Colonic mucosa (tissue), 4 donors: ENCODE measurements around the gene ARHGAP25. TPM values are rescaled to one million over a fixed set of nuclear protein-coding genes. Genes with fewer than 3 reads are reported as not detected.

Source experiments
- DNase-seq: peaks from one replicate; pipeline ENCODE4 v3.0.0-alpha.2; 2020
- H3K27ac ChIP-seq: fragments of 200-600 bp; one replicate; pipeline ENCODE4 v1.8.0; 2021
- H3K27me3 ChIP-seq: fragments of 200-600 bp; one replicate; pipeline ENCODE4 v1.8.0; 2021
- H3K36me3 ChIP-seq: fragments of 200-600 bp; one replicate; pipeline ENCODE4 v1.8.0; 2021
- H3K4me1 ChIP-seq: fragments of 200-600 bp; one replicate; pipeline ENCODE4 v1.8.0; 2021; ENCODE audit warnings: mild to moderate bottlenecking
- H3K4me3 ChIP-seq: fragments of 200-600 bp; one replicate; pipeline ENCODE4 v1.8.0; 2021
- H3K9ac ChIP-seq, 2 donors: one replicate each; pipeline ENCODE4 v1.7.0; 2013; ENCODE audit warnings: control low read depth in 2 of 2, low read depth in 2 of 2, low read length in 2 of 2
- H3K9me3 ChIP-seq: fragments of 200-600 bp; one replicate; pipeline ENCODE4 v1.8.0; 2021
- intact Hi-C: fragments of 100-400 bp; cut with DNase I; formaldehyde crosslinking; loops from one replicate; pipeline ENCODE4 v1.14.1; 2022
- total RNA-seq, 2 donors: library from RNA; stranded (reverse); fragmentation: NEBNext Ultra II Directional in 1 of 2; extraction: Animal tissue kit (Norgen Biotek cat#: 25700) in 1 of 2; gene quantifications; one replicate each; pipeline ENCODE4 v1.2.1, GENCODE V29; 2021
- TF ChIP-seq, protein P1 (sequence below): fragments of 200-600 bp; IDR thresholded peaks from one replicate; pipeline ENCODE4 v1.8.0; 2022; ENCODE audit warnings: antibody characterized with exemption, mild to moderate bottlenecking
- donor health status: healthy.
- donor health status: DM: no; HTN: no; CAD: no.
- donor health status: DM: no; HTN: no; CAD: no.

The ARHGAP25 gene
- total RNA-seq, 2 donors from 2014 or later: 3.6 to 3.7 TPM

DNA sequence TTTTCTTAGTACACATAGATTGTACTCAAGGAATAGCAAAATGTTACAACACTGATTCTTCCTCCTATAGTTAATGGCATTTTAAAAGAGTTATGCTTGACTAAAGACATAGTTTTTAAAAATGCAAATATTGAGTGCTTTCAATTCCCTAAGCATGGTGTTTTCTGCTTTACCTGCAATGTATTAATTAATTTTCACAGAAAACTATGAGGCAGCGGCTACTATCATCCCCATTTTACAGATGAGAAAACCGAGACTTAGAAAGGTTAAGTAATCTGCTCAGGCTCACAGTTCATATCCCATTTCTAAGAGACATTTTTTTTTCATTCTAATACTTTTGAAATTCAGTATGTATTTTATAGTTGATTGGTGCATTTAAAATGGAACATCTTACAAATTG lies 98.6 kb downstream of the ARHGAP25 start:
- intact Hi-C loops: no loop called here
- no peak for DNase-seq
- no peak overlapping the region for H3K4me3 ChIP-seq
- no peaks in the 10 kb centered on the region for H3K36me3 ChIP-seq
- no peak overlapping the region for H3K9ac ChIP-seq
- H3K27ac ChIP-seq: no peak overlapping the region
- TF ChIP-seq, protein P1, sequence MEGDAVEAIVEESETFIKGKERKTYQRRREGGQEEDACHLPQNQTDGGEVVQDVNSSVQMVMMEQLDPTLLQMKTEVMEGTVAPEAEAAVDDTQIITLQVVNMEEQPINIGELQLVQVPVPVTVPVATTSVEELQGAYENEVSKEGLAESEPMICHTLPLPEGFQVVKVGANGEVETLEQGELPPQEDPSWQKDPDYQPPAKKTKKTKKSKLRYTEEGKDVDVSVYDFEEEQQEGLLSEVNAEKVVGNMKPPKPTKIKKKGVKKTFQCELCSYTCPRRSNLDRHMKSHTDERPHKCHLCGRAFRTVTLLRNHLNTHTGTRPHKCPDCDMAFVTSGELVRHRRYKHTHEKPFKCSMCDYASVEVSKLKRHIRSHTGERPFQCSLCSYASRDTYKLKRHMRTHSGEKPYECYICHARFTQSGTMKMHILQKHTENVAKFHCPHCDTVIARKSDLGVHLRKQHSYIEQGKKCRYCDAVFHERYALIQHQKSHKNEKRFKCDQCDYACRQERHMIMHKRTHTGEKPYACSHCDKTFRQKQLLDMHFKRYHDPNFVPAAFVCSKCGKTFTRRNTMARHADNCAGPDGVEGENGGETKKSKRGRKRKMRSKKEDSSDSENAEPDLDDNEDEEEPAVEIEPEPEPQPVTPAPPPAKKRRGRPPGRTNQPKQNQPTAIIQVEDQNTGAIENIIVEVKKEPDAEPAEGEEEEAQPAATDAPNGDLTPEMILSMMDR: no peak
- no peaks in the 10 kb centered on the region for H3K9me3 ChIP-seq
- peaks cover 8% of the 10 kb centered on the region for H3K4me1 ChIP-seq
- no peaks in the 10 kb centered on the region for H3K27me3 ChIP-seq

DNA sequence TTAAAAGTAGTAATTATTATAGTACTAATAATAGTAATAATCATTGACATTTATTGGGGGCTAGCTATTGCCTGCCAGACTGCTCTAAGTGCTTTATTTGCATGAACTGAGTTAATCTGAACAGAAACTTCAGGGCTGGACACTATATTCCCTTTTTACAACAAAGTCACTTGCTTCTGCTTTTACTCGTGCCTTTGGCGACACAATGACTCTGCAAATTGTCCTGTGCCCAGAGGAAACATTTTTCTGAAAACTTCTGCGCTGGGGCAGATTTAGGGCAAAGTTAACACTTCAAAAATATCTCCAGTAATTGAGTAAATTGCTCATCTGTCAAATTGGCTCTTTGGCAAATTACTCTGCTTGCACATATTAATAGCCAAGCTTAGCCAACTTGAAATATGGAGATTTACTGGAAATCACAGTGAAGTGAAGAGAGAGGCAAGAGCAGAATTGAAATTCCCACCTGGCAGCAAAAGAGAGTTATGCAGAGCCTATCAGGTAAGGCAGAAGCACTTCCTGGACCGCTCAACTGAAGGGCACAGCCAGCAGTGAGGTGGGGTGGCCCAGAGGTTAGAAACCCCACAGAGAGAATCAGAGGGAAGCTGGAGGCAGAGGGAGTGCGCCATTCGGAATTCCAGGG lies 100.2 kb downstream of the ARHGAP25 start:
- H3K27me3 ChIP-seq: no peaks in the 10 kb centered on the region
- no peak overlapping the region for H3K27ac ChIP-seq
- H3K4me3 ChIP-seq: no peak overlapping the region
- TF ChIP-seq, protein P1: no peak
- no peaks in the 10 kb centered on the region for H3K4me1 ChIP-seq
- no peaks in the 10 kb centered on the region for H3K9me3 ChIP-seq
- intact Hi-C loops: loop anchor here (5.0 kb wide), 1 partner anchor 77 kb away; no protein-coding TSS in a partner anchor
- H3K36me3 ChIP-seq: no peaks in the 10 kb centered on the region
- DNase-seq: no peak
- no peak overlapping the region for H3K9ac ChIP-seq

GRCh38 chr2:68835621-68836020 lies 101.0 kb downstream of the ARHGAP25 start:
- Histone ChIP-seq H3K4me1 (no peaks in the 10 kb centered on the region), H3K4me3 (no peak overlapping the region), H3K9me3 (no peaks in the 10 kb centered on the region), H3K27me3 (no peaks in the 10 kb centered on the region), H3K9ac (no peak overlapping the region), H3K36me3 (no peaks in the 10 kb centered on the region), H3K27ac (no peak overlapping the region)
- no peak for DNase-seq
- TF ChIP-seq, protein P1: no peak
- intact Hi-C loops: loop anchor here (2.0 to 5.0 kb wide), 2 partner anchors 77 to 85 kb away; no protein-coding TSS in a partner anchor

DNA sequence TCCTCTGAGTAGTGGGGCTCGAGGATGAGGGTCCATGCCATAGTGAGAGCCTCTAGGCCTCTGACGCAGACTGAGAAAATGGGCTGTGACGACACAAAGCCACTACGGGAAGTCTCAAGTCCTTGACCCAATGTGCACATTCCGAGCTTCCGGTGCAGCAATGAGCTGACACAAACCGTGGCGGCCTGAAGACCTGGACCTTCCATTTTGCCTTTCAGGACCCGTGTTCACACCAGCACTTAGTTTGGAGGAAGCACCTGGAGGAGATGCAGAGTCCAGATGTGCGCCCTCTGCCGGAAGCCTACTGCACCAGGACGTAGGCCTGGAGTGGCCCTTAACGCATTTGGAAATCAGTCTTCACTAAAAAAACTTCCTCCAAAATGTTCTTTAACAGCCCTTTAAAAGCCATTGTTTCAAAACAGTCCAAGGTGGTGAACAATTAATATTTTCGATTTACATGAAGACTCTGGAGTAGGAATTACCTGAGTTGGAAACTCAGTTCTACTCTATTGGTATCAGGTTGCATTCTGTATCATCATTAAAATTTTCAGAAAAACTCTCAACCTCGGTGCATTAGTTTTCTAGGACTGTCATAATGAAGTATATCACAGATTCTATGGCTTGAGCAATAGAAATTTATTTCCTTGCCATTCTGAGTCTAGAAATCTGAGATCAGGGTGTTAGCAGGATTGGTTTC lies 102.7 kb downstream of the ARHGAP25 start:
- Histone ChIP-seq H3K27me3 (no peaks in the 10 kb centered on the region), H3K27ac (no peak overlapping the region), H3K4me1 (no peaks in the 10 kb centered on the region), H3K9ac (no peak overlapping the region), H3K4me3 (no peak overlapping the region), H3K36me3 (no peaks in the 10 kb centered on the region), H3K9me3 (no peaks in the 10 kb centered on the region)
- intact Hi-C loops: loop anchor here (2.0 to 5.0 kb wide), 2 partner anchors 75 to 87 kb away; no protein-coding TSS in a partner anchor
- DNase-seq: peak; percentile 68
- TF ChIP-seq, protein P1: peak; percentile 61

DNA sequence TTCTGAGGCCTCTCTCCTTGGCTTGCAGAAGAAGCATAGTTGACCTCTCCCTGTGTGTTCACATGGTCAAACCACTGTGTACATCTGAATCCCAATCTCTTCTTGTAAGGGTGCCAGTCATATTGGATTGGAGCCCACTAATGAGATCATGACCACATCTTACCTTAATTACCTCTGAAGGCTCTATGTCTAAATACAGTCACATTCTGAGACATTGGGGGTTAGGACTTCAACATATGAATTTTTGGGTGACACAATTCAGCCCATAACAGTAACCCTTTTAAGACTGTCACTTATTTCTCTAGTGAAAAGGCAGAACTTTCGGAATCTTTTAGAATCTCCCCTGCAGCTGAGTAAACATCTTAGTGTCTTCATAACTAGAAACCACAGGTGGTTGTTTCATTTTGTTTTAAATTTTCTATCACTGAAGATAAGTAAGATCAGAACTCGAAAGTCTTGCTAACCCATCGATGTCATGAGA lies 103.3 kb downstream of the ARHGAP25 start:
- H3K27ac ChIP-seq: no peak overlapping the region
- H3K4me3 ChIP-seq: no peak overlapping the region
- no peaks in the 10 kb centered on the region for H3K4me1 ChIP-seq
- TF ChIP-seq, protein P1: no peak
- no peak overlapping the region for H3K9ac ChIP-seq
- no peaks in the 10 kb centered on the region for H3K36me3 ChIP-seq
- no peaks in the 10 kb centered on the region for H3K27me3 ChIP-seq
- H3K9me3 ChIP-seq: no peaks in the 10 kb centered on the region
- intact Hi-C loops: loop anchor here (2.0 to 5.0 kb wide), 2 partner anchors 74 to 87 kb away; no protein-coding TSS in a partner anchor
- no peak for DNase-seq
